GM19043 (cell line): ENCODE results near the gene GNG8.

Experiments used
- ATAC-seq: cut with Tn5 transposase; IDR thresholded peaks from one replicate; pipeline ENCODE4 v1.9.1; 2021; ENCODE audit warnings: low read depth; ENCODE audit not compliant: unreplicated experiment

GNG8 gene

GRCh38 chr19:46635920-46636761 is at the start of gene GNG8:
Gene GNG8 (minus strand): TSS chr19:46636202. CDS start chr19:46634682, 1,520 bp downstream.
- no peak for ATAC-seq

- no peak for ATAC-seq
Observed at GRCh38 chr19:46685189-46685588, 49.2 kb upstream of the GNG8 start.

GRCh38 chr19:46678110-46678732 is 42.2 kb upstream of the GNG8 start:
- ATAC-seq: no peak

DNA sequence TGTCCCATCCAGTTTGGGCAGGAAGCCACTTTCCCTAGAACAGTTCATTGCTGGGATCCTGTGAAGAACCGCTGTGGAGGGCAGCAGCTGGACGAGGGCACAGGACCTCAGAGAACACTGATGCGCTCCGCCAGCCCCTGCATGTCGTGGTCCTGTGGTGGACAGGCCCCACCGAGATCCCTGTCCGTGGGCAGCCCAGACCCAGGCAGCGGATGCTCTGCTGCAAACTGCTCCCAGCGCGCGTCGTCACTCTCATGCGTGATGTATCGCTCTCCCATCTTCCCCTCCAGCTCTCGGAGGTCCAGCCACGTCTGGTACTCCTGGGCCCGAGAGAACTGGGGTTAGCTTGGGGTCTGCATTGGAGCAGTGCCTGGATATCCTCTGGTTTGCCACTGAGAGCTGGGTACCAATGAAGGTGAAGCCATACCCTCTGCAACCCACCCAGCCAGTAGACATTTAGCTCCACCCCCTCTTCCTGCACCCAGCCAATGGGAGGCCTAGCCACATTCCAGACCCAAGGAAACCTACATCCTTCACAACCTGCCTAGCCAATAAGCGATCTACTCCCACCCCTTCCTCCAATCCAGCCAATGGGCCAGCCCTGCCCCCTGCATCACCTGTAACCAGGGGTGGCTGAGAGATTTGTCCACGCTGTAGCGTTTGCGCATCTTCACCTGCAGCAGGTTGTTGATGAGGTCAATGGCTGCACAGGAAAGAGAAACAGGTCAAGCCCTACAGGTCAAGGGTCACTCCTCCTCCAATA is 38.6 kb upstream of the GNG8 start:
- ATAC-seq: no peak

DNA sequence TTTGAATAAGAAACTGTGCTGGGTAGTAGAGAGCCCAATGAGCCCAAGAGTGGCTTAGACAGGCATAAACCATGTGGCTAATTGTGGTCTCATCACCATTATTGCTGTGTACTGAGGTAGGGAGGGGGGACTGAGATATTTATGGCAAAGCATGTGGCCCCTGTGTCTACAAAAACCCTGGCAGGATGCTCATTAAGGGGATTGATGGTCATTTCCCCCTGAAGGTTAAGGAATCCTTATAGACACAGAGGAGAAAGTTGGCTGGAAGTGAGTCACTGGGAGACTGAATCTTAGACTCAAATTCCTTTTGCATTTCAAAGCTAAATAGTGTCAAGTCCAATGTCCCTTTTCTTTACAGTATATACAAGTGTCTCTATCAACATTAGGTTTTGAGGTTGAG is 34.8 kb upstream of the GNG8 start:
- ATAC-seq: no peak

GRCh38 chr19:46668662-46669061 is 32.7 kb upstream of the GNG8 start:
- no peak for ATAC-seq

GRCh38 chr19:46665072-46665471 is 29.1 kb upstream of the GNG8 start:
- no peak for ATAC-seq

DNA sequence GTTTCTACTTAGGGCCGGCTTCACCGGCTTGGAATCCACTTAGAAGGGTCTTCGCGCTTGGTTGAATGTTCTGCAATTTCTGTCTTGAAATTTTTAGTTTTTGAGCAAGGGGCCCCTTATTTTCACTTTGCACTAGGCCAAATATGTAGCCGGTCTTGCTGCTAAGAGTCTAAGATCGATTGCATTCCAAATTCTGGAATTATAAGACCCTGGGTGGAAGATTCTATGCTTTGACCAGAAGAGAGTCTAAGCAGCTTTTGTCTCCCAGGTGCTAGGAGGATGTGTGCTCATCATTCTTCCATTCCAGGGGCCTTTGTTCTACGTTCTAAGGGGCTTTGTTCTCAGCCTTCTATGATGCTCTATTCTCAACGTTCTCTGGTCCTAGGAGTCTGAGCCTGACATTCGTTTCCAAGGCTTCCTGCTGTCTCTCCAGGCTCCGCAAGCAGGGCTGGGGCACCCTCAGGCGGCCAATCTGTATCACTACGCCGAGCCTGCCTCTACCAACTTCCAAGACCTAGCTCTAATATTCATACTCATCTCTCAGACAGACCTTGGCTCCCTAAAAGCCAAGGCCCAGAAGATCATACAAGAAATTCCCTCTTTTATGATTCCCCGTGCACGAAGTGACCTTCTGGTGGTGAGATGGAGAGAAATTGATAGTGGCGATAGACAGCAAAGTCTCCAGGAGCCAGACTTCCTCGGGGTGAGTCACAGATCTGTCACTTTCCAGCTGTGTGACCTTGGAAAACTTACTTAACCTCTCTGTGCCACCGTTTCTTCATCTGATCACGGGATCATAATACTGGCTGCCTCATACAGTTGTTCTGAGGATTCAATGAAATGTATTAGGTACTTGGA is 26.0 kb upstream of the GNG8 start:
- ATAC-seq: no peak

GRCh38 chr19:46661020-46661731 is 25.2 kb upstream of the GNG8 start, which contains the start of gene DACT3:
Gene DACT3 (minus strand): TSS chr19:46661182. CDS start chr19:46661064, 118 bp downstream.
- peak; percentile 84 for ATAC-seq

DNA sequence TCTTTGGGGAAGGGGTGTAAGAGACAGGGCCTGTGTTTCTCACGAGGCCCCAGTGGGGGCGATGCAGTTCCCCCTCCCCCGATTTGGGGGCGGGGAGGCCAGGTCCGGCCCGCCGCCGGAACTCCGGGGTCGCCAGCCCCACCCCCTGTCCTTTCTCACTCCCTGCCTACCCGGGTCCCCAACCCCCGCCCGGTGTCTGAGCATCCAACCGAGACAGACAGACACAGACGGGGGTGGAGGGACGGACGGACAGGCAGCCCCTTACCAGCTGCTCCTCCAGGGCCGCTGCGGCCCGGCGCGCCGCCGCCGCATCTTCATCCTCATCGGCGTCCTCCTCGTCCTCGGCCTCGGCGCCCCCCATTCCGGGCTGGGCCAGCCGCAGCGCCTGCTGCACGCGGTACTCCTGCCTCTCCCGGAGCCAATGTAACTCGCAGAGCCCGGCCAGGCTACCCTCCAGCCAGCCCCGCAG is 24.6 kb upstream of the GNG8 start:
- ATAC-seq: no peak

GRCh38 chr19:46660008-46660517 is 24.1 kb upstream of the GNG8 start:
- no peak for ATAC-seq

DNA sequence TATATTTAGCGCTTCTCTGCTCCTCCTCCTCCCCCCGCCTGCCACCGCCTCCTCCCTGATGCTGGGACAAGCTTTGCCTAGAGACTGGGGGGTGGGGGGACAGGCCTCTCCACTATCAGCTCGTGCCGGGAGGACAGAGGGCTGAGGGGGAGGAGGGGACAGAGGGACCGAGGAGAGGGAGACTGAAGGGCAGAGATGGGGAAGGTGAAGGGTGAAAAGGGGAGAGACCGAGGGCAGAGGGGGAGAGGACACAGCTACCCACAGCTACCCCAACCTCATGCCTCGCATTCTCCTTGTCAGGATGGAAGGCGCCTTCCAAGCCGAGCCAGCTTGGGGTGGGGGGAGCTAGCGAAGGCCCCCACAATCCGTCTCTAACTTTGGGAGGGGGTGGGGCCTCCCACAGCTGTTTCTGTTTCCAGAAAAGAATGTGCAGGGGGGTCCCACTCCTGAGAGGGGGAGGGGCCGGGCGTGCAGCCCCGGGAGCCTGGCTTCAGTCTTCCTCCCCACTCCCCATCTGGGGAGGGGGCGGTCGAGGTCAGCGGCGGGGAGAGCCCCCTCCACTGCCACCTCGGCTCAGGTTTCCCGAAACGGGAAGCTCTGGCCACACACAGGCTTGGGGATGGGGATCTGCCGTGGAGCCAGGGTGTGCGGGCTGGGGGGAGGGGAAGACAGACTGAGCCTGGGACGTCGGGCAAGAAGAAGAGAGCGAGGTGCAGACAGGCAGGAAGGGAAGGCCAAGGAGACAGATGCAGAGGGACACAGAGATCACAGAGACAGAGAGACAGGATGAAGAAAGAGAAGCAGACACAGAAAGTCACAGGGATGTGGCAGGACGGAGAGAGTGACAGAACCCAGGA is 23.4 kb upstream of the GNG8 start:
- no peak for ATAC-seq

GRCh38 chr19:46656541-46656940 is 20.5 kb upstream of the GNG8 start:
- ATAC-seq: no peak

DNA sequence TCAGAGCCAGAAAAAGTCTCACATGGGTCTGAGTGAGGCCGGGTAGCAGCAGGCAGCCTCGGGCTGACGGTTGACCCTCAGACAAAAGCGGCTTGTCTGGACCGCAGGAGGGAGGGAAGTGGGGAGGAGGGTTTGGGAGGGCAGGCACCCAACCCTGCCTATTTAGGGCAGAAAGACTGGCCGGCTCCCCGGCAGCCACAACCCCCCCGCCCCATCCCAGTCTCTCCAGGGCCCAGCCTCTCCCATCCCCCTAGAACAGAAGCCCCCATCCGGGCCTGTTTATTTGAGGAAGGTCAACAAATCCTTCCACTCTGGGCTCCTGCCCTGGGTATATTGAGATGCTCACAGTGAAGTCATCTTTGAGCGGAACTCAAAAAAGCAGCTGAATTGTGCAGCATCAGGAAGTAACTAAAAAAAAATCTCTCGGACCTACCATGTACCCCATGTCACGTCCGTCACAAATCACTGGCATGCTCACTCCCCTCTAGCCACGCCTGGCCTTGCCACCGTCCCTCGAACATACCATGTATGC is 18.7 kb upstream of the GNG8 start:
- no peak for ATAC-seq

GRCh38 chr19:46650445-46650844 is 14.4 kb upstream of the GNG8 start:
- no peak for ATAC-seq

DNA sequence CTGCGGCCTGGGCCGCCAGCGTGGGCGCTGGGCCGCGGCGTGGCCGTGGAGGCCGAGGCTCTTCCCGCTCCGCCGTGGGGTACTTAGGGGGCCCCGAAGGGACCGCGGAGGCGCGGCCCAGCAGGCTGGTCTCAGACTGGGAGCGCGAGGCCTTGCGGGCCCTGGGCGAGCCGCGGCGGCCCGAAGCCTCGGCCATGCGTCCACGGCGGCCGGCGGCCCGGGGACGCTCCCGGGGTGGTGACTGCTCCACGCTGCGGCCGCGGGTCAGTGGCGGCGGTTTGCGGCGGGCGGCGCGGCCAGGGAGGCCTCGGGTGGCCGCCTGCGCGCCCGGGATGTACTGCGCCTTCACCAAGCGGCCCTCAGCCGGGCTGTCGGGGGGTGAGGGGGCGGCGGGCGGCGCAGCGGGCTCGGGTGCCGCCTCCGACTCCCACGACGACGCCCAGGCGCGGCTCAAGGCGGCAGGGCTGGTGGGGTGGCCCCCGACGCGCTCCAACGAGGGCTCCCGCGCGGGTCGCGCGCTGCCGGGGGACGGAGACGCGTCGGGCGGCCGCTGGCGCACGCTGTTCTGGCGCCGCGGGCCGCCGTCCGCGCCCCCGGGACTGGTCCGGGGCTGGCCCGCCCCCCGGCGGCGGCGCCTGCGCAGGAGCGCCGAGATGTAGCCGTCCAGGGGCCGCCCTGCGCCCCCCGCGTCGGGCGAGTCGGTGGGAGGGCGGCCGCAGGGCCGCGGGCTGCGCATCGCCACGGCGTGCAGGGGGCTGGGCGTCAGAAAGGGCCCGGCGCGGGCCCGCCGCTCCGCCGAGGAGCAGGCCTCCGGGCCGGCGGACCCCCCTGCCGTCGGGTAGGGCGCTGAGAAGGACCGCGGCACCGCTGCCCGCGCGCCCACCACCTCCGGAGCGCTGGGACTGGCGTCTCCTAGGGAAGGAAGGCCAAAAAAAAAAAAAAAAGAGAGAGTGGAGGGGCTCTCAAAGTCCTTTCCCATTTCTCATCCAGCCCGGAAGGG is 13.3 kb upstream of the GNG8 start:
- no peak for ATAC-seq
